Astrocyte of the spinal cord (primary cell): ENCODE measurements around the gene LAMC3.

ENCODE experiments used
- DNase-seq: peaks from one replicate; pipeline ENCODE4 v3.0.0; 2011; ENCODE audit warnings: low read depth, low spot score
- H3K4me3 ChIP-seq: 2 replicates; pipeline ENCODE4 v1.5.1; 2011; ENCODE audit warnings: low read depth, mild to moderate bottlenecking, low read length, moderate library complexity
- CTCF ChIP-seq: IDR thresholded peaks from 2 replicates; pipeline ENCODE4 v1.5.1; 2012; ENCODE audit warnings: low read depth, mild to moderate bottlenecking, low read length, inconsistent platforms
- in situ Hi-C: cut with HindIII; loops from 2 replicates; pipeline ENCODE4 v1.10.0; 2017; ENCODE audit warnings: low sequenced_read_pairs

LAMC3 gene

DNA sequence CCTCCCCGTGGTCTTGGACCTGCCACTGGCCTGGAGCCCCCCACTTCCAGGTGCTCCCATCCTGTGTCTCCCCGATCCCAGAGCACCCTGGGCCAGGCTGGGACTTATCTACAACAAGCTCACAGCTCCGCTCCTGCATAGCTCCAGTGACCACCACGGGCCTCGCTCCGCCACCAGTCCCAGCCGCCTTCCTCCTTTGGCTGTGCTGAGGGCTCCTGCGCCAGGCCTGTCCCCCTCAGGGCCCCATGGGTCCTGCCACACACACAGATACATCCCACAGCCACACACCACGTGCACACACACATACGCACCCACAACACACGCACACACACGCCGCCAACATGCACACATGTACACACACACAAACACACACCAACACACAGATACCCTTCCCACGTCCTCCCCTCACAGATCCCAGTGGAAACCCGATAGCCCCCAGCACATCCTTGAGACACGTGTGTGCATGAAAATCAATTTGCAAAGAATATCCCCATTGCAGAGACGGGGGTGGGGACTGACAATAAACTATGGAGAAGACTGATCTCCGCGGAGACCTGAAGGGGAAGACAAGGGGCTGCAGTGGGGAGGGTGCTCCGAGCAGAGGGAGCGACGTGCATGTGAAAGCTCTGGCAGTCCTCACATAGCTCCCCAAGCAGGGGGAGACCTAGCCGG lies 18.5 kb upstream of the LAMC3 start:
- in situ Hi-C loops: no loop called here
- no peak overlapping the region for H3K4me3 ChIP-seq
- DNase-seq: no peak
- TF ChIP-seq CTCF: no peak

DNA sequence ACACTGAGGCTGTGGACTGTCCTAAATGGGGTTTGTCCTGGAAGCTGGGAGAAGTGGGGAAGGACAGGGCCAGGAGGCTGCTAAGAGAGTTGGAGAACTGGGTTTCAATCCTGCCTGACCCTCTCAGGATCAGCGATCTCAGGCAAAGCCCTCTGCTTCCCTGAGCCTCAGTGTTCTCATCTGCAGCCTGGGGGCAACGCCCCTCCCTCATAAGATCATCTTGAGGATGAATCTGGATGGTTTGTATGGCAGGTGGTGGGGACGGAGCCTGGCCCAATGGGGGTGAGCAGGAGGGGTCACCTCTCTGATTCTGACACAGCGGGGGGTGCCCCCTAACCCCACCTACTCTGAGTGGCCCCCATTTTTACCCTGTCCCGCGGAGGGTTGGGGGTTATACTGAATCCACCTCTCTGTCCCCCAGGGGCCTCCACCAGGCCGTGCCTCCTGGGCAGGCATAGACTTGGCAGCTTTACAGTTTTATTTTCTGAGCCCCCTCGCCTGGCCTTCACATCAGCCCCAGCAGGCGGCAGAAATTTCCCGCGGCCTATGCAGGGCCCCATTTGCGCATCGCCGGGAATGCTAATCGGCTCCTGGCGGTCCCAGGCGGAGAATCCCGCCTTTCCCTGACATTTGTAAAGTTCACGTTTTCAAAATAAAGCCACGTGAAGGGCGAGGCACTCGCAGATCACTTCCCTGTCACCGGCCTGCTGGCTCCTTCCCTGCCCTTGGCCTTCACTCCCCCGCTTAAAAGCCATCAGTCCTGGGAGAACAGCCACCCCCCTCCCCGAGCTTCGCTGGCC lies 17.8 kb upstream of the LAMC3 start:
- DNase-seq: no peak
- peak; percentile 22 for TF ChIP-seq CTCF
- in situ Hi-C loops: no loop called here
- H3K4me3 ChIP-seq: no peak overlapping the region

- in situ Hi-C loops: no loop called here
- no peak for TF ChIP-seq CTCF
- DNase-seq: no peak
- H3K4me3 ChIP-seq: no peak overlapping the region
Observed at GRCh38 chr9:130991778-130992681, 16.9 kb upstream of the LAMC3 start.

- in situ Hi-C loops: no loop called here
Observed at GRCh38 chr9:130992682-130993032, 16.3 kb upstream of the LAMC3 start.

DNA sequence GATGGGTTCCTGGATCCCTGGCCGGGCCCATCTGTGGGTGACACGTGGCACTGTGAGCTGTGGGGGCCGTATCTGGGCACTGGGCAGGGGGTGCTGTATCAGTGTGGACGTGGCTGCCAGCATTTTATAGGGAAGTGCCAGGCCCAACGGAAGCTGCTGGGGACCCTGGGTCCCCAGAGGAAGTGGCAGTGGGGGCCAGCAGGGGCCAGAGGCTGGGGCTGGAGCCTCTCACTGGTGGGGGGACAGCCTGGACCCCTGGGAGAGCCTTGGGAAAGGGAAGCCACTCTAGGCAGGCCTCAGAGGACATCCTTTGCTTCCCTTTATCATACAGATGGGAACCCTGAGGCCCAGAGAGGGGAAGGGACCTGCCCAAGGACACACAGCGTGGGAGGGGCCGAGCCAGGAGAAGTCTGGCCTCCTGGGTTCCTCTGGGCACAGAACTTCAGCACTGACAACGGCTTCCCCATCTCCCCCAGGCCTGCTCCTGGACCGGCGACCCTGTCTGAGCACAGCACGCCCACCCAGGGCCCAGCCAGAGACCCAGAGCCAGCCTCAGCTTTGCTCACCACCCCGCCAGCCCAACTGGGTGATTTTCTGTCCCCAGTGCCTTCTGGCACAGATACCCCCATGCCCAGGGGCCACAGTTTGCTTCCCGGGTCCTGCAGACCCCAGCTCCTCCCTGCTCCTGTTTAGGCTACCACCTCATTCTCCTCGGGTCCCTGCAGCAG lies 15.5 kb upstream of the LAMC3 start:
- no peak for DNase-seq
- no peak for TF ChIP-seq CTCF
- H3K4me3 ChIP-seq: no peak overlapping the region
- in situ Hi-C loops: no loop called here

More at GRCh38 chr9:130992682-130993032, 16.3 kb upstream of the LAMC3 start:
- TF ChIP-seq CTCF: no peak
- H3K4me3 ChIP-seq: no peak overlapping the region
- DNase-seq: no peak
